Activated CD8-positive, alpha-beta memory T cell treated with anti-CD3 and anti-CD28 coated beads, Interleukin-2, amount 50 U/mL, for 24 hours (primary cell): ENCODE data around the gene DOCK8.

Experiments used
- DNase-seq: peaks from one replicate; pipeline ENCODE4 v3.0.0-alpha.2; 2020; ENCODE audit errors: extremely low read depth

DOCK8 gene

GRCh38 chr9:414595-414994 lies 199.9 kb downstream of the DOCK8 start:
- DNase-seq, result no peak

GRCh38 chr9:419571-420171 lies 205.0 kb downstream of the DOCK8 start:
- DNase-seq, result no peak

- DNase-seq, result no peak
These were observed 207.2 kb downstream of the DOCK8 start for GRCh38 chr9:421896-422295.

- DNase-seq, result no peak
These were observed 211.6 kb downstream of the DOCK8 start for GRCh38 chr9:426264-426663.

GRCh38 chr9:426976-427375 lies 212.3 kb downstream of the DOCK8 start:
- DNase-seq, result no peak

- no peak for DNase-seq
These were observed 217.0 kb downstream of the DOCK8 start for GRCh38 chr9:431701-432100.

- DNase-seq, result no peak
These were observed 221.8 kb downstream of the DOCK8 start for GRCh38 chr9:436482-436881.

- no peak for DNase-seq
These were observed 222.4 kb downstream of the DOCK8 start for GRCh38 chr9:437066-437465.

- DNase-seq, result no peak
These were observed 222.9 kb downstream of the DOCK8 start for GRCh38 chr9:437574-438001.

- DNase-seq, result no peak
These were observed 223.4 kb downstream of the DOCK8 start for GRCh38 chr9:438066-438465.

GRCh38 chr9:438961-439768 lies 224.5 kb downstream of the DOCK8 start:
- no peak for DNase-seq

GRCh38 chr9:441126-441525 lies 226.5 kb downstream of the DOCK8 start:
- DNase-seq, result no peak

GRCh38 chr9:444528-444927 lies 229.9 kb downstream of the DOCK8 start:
- DNase-seq, result no peak

- DNase-seq, result no peak
These were observed 230.4 kb downstream of the DOCK8 start for GRCh38 chr9:445033-445432.

GRCh38 chr9:446074-446699 lies 231.5 kb downstream of the DOCK8 start:
- DNase-seq, result no peak

GRCh38 chr9:447230-448025 lies 232.8 kb downstream of the DOCK8 start:
- DNase-seq, result peak; percentile 35

GRCh38 chr9:450057-450456 lies 235.4 kb downstream of the DOCK8 start:
- DNase-seq, result no peak

- DNase-seq, result no peak
These were observed 235.9 kb downstream of the DOCK8 start for GRCh38 chr9:450561-450960.

- DNase-seq, result no peak
These were observed 239.2 kb downstream of the DOCK8 start for GRCh38 chr9:453832-454231.

- DNase-seq, result no peak
These were observed 241.7 kb downstream of the DOCK8 start for GRCh38 chr9:456365-456764.

GRCh38 chr9:458590-458989 lies 243.9 kb downstream of the DOCK8 start:
- no peak for DNase-seq
